Measurements from ENCODE around the gene CNN3. TPM values are rescaled to one million over a fixed set of nuclear protein-coding genes. Genes with fewer than 3 reads are reported as not detected.

Gene CNN3
- total and polyA plus RNA-seq, 2 of the 4 experiments (the other 2 are of a cell fraction) = 249 to 552 TPM

DNA sequence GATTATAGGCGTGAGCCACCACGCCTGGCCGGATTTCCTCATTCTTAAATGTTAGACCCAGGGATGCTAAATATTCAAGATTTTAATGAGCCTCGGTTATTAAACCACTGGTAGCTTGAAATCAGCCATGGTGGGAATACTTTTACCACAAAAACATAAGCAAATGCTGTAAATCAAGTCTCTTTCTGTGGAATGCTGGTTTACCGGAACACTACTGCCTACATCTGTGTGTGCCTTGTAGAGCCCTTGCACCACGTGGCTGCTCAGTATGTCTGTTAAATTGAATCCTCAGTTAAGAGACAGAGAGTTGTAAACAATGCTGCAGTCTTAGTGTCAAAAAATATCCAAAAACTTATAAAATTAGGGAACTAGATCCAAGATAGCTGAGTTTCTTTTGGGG, 26.8 kb upstream of the CNN3 start:
- no peak overlapping the region for H2BK20ac ChIP-seq (ENCODE audit: low read depth, low read length)
- no peak overlapping the region for H2AK5ac ChIP-seq (ENCODE audit: low read depth, low read length)
- H3K4me3 ChIP-seq (ENCODE audit: insufficient read depth, low read depth, low read length) = no peak overlapping the region
- H3K36me3 ChIP-seq (ENCODE audit: control insufficient read depth, insufficient read depth, low read length) = no peaks in the 10 kb centered on the region
- 100% methylated on average over 1 of the region's 6 CpGs; no CpG with 5 or more reads in 1 of the 2 experiments for WGBS, 2 experiments (ENCODE audit: extremely low coverage in 2 of 2, insufficient read length in 1 of 2)
- H3K4ac ChIP-seq (ENCODE audit: low read depth, low read length) = no peak overlapping the region
- H2BK5ac ChIP-seq (ENCODE audit: low read depth, low read length, poor library complexity, severe bottlenecking) = no peak overlapping the region
- H2BK15ac ChIP-seq (ENCODE audit: low read depth, low read length) = no peak overlapping the region
- DNase-seq (peak; percentile 17), ATAC-seq (ENCODE audit: low read depth) (peak; percentile 46)
- H4K5ac ChIP-seq (ENCODE audit: low read depth, low read length) = no peak overlapping the region
- in situ Hi-C loops (cut with MboI; ENCODE audit: low sequenced_read_pairs) = no loop called here
- H2AK9ac ChIP-seq (replicated peaks; ENCODE audit: low read depth, low read length, poor library complexity) = no peak overlapping the region
- H3K27me3 ChIP-seq (ENCODE audit: control insufficient read depth, insufficient read depth, low read length) = no peaks in the 10 kb centered on the region
- intact Hi-C loops (cut with micrococcal nuclease) = no loop called here
- H3K9me3 ChIP-seq (ENCODE audit: control insufficient read depth, insufficient read depth, low read length) = no peaks in the 10 kb centered on the region
- no peak overlapping the region for H2BK120ac ChIP-seq (ENCODE audit: low read depth, low read length)
- no peak overlapping the region for H4K8ac ChIP-seq (ENCODE audit: low read depth in 2 of 2, low read length in 2 of 2)
- dilution Hi-C loops (cut with HindIII; ENCODE audit: low sequenced_read_pairs, unreplicated experiment) = no loop called here
- no peak for TF ChIP-seq NFE2L2 (IDR thresholded peaks at IDR 0.05; ENCODE audit: low read depth, low read length)
- TF ChIP-seq FOS (IDR thresholded peaks at IDR 0.05; ENCODE audit: low read depth, low read length) = no peak
- TF ChIP-seq, protein P1, sequence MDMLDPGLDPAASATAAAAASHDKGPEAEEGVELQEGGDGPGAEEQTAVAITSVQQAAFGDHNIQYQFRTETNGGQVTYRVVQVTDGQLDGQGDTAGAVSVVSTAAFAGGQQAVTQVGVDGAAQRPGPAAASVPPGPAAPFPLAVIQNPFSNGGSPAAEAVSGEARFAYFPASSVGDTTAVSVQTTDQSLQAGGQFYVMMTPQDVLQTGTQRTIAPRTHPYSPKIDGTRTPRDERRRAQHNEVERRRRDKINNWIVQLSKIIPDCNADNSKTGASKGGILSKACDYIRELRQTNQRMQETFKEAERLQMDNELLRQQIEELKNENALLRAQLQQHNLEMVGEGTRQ (IDR thresholded peaks at IDR 0.05; ENCODE audit: low read depth, low read length) = peak; percentile 40; the same call in 1 of the 2 replicates
- ChIA-PET CTCF (interaction anchor here (0.6 to 1.1 kb wide), 2 partner anchors 88 to 102 kb away, joined by 4 to 7 read pairs; no protein-coding TSS in a partner anchor), POLR2A (ENCODE audit: unreplicated experiment) (interaction anchor here (0.6 kb wide), 1 partner anchor 94 kb away, joined by 4 read pairs; no protein-coding TSS in a partner anchor)
- no peak overlapping the region for H3K9ac ChIP-seq (ENCODE audit: low read depth, low read length)
- no peak overlapping the region for H3K4me2 ChIP-seq (ENCODE audit: low read depth, low read length)
- no peaks in the 10 kb centered on the region for H3K9me1 ChIP-seq (ENCODE audit: insufficient read depth, low read length)
- H3K79me1 ChIP-seq (ENCODE audit: low read depth in 1 of 2, low read length in 2 of 2) = no peaks in the 10 kb centered on the region
- H3K4me1 ChIP-seq (ENCODE audit: control insufficient read depth, insufficient read depth, low read length) = peaks cover 14% of the 10 kb centered on the region
- BruUV-seq (replicated peaks) = no TSS peak
- H4K20me1 ChIP-seq (ENCODE audit: insufficient read depth, low read length) = no peaks in the 10 kb centered on the region
- H3K14ac ChIP-seq (replicated peaks; ENCODE audit: low read depth, low read length) = no peak overlapping the region
- H3K56ac ChIP-seq (ENCODE audit: extremely low read depth, insufficient read depth, low read length) = no peak overlapping the region
- no peak overlapping the region for H3K18ac ChIP-seq (ENCODE audit: low read depth, low read length)
- no peak overlapping the region for H4K91ac ChIP-seq (ENCODE audit: insufficient read depth, low read depth, low read length)
- no peak overlapping the region for H3K23ac ChIP-seq (ENCODE audit: low read depth, low read length)
- H2AFZ ChIP-seq (replicated peaks; ENCODE audit: low read length, poor library complexity) = no peak overlapping the region
- no peak overlapping the region for H3K27ac ChIP-seq (ENCODE audit: insufficient read depth, low read length)

Data from IMR-90 (cell line).